GM18861 (cell line): ENCODE data around the gene CTNNA1.
"Not testable (repeated sequence)": the region's sequence is repeated elsewhere in the genome, so short reads cannot be mapped to it uniquely, and the experiment has no call there.

Source experiments
- ATAC-seq: cut with Tn5 transposase; IDR thresholded peaks from one replicate; pipeline ENCODE4 v1.9.1; 2021; ENCODE audit not compliant: unreplicated experiment

CTNNA1 gene, protein sequence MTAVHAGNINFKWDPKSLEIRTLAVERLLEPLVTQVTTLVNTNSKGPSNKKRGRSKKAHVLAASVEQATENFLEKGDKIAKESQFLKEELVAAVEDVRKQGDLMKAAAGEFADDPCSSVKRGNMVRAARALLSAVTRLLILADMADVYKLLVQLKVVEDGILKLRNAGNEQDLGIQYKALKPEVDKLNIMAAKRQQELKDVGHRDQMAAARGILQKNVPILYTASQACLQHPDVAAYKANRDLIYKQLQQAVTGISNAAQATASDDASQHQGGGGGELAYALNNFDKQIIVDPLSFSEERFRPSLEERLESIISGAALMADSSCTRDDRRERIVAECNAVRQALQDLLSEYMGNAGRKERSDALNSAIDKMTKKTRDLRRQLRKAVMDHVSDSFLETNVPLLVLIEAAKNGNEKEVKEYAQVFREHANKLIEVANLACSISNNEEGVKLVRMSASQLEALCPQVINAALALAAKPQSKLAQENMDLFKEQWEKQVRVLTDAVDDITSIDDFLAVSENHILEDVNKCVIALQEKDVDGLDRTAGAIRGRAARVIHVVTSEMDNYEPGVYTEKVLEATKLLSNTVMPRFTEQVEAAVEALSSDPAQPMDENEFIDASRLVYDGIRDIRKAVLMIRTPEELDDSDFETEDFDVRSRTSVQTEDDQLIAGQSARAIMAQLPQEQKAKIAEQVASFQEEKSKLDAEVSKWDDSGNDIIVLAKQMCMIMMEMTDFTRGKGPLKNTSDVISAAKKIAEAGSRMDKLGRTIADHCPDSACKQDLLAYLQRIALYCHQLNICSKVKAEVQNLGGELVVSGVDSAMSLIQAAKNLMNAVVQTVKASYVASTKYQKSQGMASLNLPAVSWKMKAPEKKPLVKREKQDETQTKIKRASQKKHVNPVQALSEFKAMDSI

GRCh38 chr5:138752951-138753793 lies at the start of gene CTNNA1:
TSS of gene CTNNA1 (plus strand) at chr5:138753425. CDS start at chr5:138781925, 28,500 bp downstream.
- no peak for ATAC-seq

DNA sequence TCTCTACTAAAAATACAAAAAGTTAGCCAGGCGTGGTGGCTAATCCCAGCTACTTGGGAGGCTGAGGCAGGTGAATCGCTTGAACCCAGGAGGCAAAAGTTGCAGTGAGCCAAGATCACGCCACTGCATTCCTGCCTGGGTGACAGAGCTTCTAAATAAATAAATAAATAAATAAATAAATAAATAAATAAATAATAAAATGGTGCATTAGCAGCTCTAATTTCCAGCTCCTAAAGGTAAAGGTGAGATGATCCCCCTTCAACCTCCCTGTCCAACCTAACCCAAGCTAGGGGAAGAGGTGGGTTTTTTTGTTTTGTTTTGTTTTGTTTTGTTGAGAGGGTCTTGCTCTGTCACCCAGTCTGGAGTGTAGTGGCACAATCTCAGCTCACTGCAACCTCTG lies 49.4 kb upstream of the CTNNA1 start:
- ATAC-seq: not testable (repeated sequence)

DNA sequence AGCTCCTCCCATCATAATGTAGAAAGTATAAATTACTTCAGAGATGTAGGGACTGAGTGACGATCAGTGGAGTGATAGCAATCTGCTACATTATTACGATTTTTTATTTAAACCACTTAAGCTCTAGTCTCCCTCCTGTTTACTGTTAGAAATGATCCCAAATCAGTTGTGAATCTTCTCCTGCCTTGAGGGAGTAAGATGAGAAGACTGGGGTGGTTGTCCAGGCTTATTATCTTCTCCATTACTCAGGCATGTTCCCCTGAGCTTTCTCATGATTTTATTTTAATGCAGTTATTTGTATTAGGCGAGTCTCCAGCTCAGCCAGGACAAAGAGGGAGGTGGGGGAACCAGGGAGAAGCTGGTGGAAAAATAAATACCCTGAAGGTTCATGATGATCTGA lies 48.2 kb upstream of the CTNNA1 start:
- ATAC-seq: no peak

DNA sequence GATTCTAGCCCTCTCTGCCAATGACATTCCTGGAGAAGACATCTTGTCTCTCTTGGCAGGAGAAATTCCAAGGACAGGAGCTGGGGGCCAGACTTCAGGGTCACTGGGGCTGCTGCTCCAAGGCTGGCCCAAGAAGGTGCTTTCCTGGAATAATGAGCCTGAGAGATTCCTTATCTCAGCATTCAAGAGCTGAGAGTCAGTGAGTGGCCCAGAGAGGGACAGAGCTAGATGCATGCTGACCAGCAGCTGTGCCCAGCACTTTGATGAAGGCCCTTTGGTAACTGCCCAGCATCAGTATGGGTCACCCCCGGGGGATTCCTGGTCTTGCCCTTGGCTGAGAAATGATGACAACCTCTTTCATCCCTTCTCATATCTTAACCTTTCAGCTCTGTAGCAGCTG lies 47.7 kb upstream of the CTNNA1 start:
- ATAC-seq: no peak

DNA sequence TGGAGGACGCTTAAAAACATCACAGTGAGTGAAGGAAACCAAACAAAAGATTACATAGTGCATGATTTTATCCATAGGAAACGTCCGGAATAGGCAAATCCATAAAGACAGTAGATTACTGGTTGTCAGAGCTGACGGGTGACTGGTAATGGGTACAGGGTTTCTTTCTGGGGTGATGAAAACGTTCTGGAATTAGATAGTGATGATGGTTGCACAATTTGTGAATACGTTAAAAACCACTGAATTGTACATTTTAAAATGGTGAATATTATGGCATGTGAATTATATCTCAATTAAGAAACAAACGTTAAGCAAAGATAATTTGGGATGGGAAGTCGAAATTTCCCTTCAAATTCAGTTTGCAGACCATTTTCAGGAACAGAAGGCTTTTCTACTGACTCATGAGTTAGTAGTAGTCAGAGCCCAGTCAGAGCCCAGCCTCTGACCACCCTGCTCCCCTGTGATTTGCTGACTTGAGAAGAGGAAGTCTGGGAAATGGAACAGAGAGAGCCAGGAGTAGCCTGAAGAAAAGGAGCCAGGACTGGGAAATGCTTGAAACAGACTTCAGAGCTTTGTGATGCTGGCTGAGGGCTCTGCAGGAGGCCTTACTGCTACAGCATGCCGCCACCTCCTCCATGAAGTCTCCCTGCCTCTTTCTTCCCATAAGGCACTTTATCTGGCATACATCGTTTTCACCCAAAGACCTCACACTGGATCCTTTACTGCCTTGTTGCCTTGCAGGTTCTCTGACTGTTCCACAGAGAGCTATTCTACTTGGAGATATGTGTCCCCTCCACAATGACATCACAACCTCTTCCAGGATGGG lies 46.4 kb upstream of the CTNNA1 start:
- no peak for ATAC-seq

DNA sequence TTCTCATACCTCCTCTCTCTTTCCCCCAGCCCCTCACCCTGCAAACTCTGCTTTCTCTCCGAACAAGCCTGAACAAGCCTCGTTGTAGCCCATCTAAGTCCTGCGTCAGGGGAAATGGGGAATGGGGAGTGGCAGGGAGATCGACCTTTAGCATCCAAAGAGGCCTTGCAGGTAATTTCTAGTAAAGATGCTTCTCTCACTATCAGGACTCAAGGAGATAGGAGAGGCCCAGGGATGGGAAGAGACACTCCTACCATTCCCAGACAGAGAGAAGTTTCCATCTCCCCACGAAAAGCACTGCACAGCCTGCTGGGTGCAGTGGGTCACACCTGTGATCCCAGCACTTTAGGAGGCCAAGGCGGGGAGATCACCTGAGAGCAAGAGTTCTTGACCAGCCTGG lies 44.4 kb upstream of the CTNNA1 start:
- no peak for ATAC-seq

DNA sequence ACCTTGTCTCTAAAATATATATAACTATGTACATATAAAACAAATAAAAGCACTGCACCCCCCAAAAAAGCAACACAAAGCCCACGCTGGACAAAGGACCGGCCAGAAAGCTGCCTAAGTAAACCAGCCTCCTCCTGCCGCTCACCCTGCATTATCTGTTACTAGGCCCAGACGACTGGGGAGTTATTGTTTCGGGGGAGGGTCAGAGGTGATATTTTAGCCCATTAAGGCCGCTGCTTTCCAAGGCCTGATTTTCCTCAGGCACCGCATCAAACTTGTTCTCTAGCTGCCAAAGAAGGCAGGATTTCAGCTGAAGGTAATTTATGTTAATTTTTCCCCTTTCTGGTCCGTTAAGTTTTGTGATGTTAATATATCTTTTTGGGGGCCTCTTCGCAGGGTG lies 44.0 kb upstream of the CTNNA1 start:
- ATAC-seq: no peak

DNA sequence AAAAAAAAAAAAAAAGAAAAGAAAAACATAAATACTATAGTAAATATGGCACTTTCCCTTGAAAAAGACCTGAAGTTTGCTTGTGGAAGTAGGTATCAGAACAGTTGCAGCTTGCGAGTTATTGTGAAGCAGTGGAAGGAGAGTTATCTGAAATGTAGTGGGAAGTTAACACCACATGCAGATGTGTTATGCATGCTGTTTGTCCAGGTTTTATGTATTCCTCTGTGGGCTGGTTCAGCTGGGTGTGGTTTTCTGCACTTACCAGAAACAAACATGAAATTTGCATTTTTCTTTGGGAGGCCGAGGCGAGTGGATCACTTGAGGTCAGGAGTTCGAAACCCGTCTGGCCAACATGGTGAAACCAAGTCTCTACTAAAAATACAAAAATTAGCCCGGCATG lies 42.1 kb upstream of the CTNNA1 start:
- no peak for ATAC-seq

DNA sequence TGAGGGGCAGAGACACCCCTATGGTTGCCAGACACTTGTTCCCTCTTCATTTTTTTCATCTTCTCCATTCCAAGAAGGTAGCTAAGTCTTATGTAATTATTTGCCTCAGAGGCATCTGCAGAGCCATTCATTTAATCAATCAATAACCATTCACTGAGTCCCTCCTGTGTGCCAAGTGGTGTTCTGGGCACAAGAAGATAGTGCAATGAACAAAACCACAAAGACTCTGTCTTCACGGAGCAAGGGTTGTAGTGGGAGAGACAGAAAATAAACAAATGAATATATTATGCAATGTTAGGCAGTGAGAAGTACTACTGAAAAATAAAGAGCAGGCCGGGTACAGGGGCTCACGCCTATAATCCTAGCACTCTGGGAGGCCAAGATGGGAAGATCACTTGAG lies 41.4 kb upstream of the CTNNA1 start:
- ATAC-seq: no peak

- no peak for ATAC-seq
These were observed 40.9 kb upstream of the CTNNA1 start for GRCh38 chr5:138712324-138712723.

DNA sequence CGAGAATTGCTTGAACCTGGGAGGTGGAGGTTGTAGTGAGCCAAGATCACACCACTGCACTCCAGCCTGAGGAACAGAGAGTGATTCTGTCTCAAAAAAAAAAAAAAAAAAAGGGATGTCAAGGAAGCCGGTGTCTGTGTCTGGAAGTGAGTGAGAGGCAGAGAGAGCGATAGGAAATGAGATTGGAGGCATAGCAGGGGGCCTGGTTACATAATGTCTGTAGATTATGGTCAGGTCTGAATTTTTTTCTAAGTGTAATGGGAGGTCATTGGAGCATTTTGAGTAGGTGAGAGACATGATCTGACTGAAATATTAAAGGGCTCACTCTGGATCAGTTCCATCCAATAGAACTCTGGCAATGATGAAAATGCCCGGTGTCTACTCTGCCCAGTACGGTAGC lies 40.4 kb upstream of the CTNNA1 start:
- ATAC-seq: no peak

GRCh38 chr5:138713247-138713646 lies 40.0 kb upstream of the CTNNA1 start:
- ATAC-seq: no peak

DNA sequence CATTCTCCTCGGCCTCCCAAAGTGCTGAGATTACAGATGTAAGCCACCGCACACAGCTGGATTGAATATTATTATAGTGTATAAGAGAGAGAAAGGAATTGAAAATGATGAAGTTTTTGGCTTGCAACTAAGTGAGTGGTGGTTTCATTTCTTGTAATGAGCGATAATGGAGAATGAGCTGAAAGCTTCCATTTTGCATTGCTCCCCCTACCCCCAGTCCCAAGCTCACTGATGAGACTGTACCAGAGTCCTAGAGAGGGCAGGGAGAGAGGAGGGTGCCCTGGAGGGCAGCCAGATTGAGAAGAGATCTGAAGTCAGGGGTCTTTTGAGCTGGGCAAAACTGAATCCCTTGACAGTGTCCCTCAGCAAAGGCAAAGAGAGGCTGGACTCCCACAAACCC lies 38.5 kb upstream of the CTNNA1 start:
- no peak for ATAC-seq

DNA sequence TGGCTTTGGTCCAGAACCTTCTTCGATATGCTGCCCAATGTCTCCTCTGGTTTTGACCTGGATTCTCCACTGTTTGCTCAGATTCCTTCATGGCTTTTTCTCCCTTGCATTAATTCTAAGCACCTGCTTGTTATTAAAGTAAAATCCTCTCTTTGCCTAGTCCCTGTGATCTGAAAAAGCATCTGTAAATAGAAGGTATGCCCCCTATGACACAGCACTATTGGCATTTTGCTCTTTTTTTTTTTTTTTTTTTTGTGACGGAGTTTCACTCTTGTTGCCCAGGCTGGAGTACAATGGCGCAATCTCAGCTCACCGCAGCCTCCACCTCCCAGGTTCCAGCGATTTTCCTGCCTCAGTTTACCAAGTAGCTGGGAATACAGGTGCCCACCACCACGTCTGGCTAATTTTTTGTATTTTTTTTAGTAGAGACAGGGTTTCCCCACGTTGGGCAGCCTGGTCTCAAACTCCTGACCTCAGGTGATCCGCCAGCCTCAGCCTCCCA lies 37.2 kb upstream of the CTNNA1 start:
- ATAC-seq: not testable (repeated sequence)

- ATAC-seq: no peak
These were observed 36.7 kb upstream of the CTNNA1 start for GRCh38 chr5:138716456-138716924.

- no peak for ATAC-seq
These were observed 35.8 kb upstream of the CTNNA1 start for GRCh38 chr5:138717399-138717798.

- ATAC-seq: no peak
These were observed 33.4 kb upstream of the CTNNA1 start for GRCh38 chr5:138719811-138720210.

GRCh38 chr5:138720840-138721239 lies 32.4 kb upstream of the CTNNA1 start:
- ATAC-seq: no peak

GRCh38 chr5:138721979-138722378 lies 31.2 kb upstream of the CTNNA1 start:
- no peak for ATAC-seq
